H1 (cell line): Measurements from ENCODE around the gene STX12. TPM values are rescaled to one million over a fixed set of nuclear protein-coding genes. Genes with fewer than 3 reads are reported as not detected.
A peak's percentile ranks its signal among the peaks of the same experiment; 100 is the strongest.

ENCODE experiments used
- CTCF ChIA-PET: fragments of 300-600 bp; sonication (Branson Sonifier 250); formaldehyde crosslinking; loops from one replicate; lab custom pipeline; 2021; ENCODE audit not compliant: partially characterized antibody; lab: Charles Lee
- POLR2A ChIA-PET: fragments of 300-600 bp; sonication (Branson Sonifier 250); formaldehyde crosslinking; loops from one replicate; lab custom pipeline; 2021; ENCODE audit warnings: inconsistent platforms; ENCODE audit not compliant: partially characterized antibody; lab: Charles Lee
- DNase-seq, 2 experiments: peaks; one replicate each; pipeline versions ENCODE4 v3.0.0 to v3.0.0-alpha.2; 2010 to 2022; ENCODE audit warnings: low spot score in 2 of 2, low read depth in 1 of 2, mixed read lengths in 1 of 2
- FAIRE-seq: peaks from 2 replicates; lab custom pipeline; 2011; peaks lifted over from hg19 to GRCh38; lab: Jason Lieb, UNC
- H2AFZ ChIP-seq: 2 replicates; pipeline ENCODE4 v1.8.1; 2012; ENCODE audit warnings: low read length, inconsistent platforms
- H2AK5ac ChIP-seq: 2 replicates; pipeline ENCODE4 v1.6.1; 2013; ENCODE audit warnings: low read depth, low read length
- H2BK120ac ChIP-seq: replicated peaks from 2 replicates; pipeline ENCODE3; 2013; ENCODE audit warnings: low read depth, low read length, inconsistent platforms
- H2BK12ac ChIP-seq: 2 replicates; pipeline ENCODE4 v1.6.1; 2013; ENCODE audit warnings: low read depth, low read length
- H2BK15ac ChIP-seq: 2 replicates; pipeline ENCODE4 v1.6.1; 2013; ENCODE audit warnings: low read length
- H2BK20ac ChIP-seq: 2 replicates; pipeline ENCODE4 v1.6.1; 2013; ENCODE audit warnings: low read length
- H2BK5ac ChIP-seq: 2 replicates; pipeline ENCODE4 v1.6.1; 2013; ENCODE audit warnings: low read depth, low read length
- H3K14ac ChIP-seq: 2 replicates; pipeline ENCODE4 v1.6.1; 2013; ENCODE audit warnings: inconsistent platforms; ENCODE audit not compliant: insufficient read length
- H3K18ac ChIP-seq: 2 replicates; pipeline ENCODE4 v1.6.1; 2013; ENCODE audit warnings: low read length; ENCODE audit errors: extremely low read depth
- H3K23ac ChIP-seq: 2 replicates; pipeline ENCODE4 v1.6.1; 2013; ENCODE audit warnings: inconsistent platforms; ENCODE audit not compliant: insufficient read length
- H3K23me2 ChIP-seq: 2 replicates; pipeline ENCODE4 v1.6.1; 2013; ENCODE audit warnings: low read depth, low read length
- H3K27ac ChIP-seq: 2 replicates; pipeline ENCODE4 v1.6.1; 2011; ENCODE audit warnings: low read depth, low read length, inconsistent platforms
- H3K27me3 ChIP-seq, 4 experiments: replicated peaks in 1 of 4; 1 replicate in 1 of 4; 2 replicates in 3 of 4; pipeline versions ENCODE4 v1.6.1 to v1.8.1; 2011 to 2013; ENCODE audit warnings: low read length in 3 of 4, mild to moderate bottlenecking in 3 of 4, inconsistent platforms in 2 of 4, mixed read lengths in 2 of 4, moderate library complexity in 1 of 4; ENCODE audit not compliant: control insufficient read depth in 3 of 4, insufficient read depth in 3 of 4; ENCODE audit errors: extremely low read depth in 1 of 4
- H3K36me3 ChIP-seq, 4 experiments: 2 replicates each; pipeline versions ENCODE4 v1.6.1 to v1.8.1; 2011 to 2013; ENCODE audit warnings: mild to moderate bottlenecking in 4 of 4, low read length in 3 of 4, moderate library complexity in 2 of 4, control low read depth in 1 of 4, inconsistent platforms in 1 of 4; ENCODE audit not compliant: insufficient read depth in 4 of 4, control insufficient read depth in 2 of 4
- H3K4ac ChIP-seq: replicated peaks from 2 replicates; pipeline ENCODE3; 2013; ENCODE audit warnings: low read length, low read depth, mixed read lengths, inconsistent platforms; ENCODE audit not compliant: insufficient read length
- H3K4me1 ChIP-seq, 4 experiments: replicated peaks in 1 of 4; 1 replicate in 1 of 4; 2 replicates in 3 of 4; pipeline versions ENCODE4 v1.6.1 to v1.8.1; 2011 to 2013; ENCODE audit warnings: low read length in 3 of 4, inconsistent platforms in 2 of 4, mixed read lengths in 1 of 4; ENCODE audit not compliant: insufficient read depth in 4 of 4, control insufficient read depth in 3 of 4
- H3K4me2 ChIP-seq, 2 experiments: 2 replicates each; pipeline versions ENCODE4 v1.6.1 to v1.8.1; 2011 to 2013; ENCODE audit warnings: low read depth in 2 of 2, low read length in 2 of 2, control low read depth in 1 of 2, inconsistent platforms in 1 of 2, mild to moderate bottlenecking in 1 of 2; ENCODE audit not compliant: insufficient read depth in 1 of 2
- H3K4me3 ChIP-seq, 4 experiments: fragments of 200-600, 300-600 bp in 1 of 4; sonication (generic), shearing (Covaris generic), sonication (Bioruptor Twin) in 1 of 4; 2 replicates each; pipeline versions ENCODE4 v1.5.1 to v1.8.1; 2011 to 2016; ENCODE audit warnings: low read length in 4 of 4, low read depth in 3 of 4, control low read depth in 2 of 4, inconsistent platforms in 2 of 4, mild to moderate bottlenecking in 2 of 4, mixed read lengths in 1 of 4, moderate library complexity in 1 of 4; ENCODE audit not compliant: insufficient read depth in 2 of 4; ENCODE audit errors: extremely low read depth in 1 of 4
- H3K56ac ChIP-seq: replicated peaks from 2 replicates; pipeline ENCODE3; 2013; ENCODE audit warnings: low read depth, mild to moderate bottlenecking, mixed read lengths, low read length, inconsistent platforms; ENCODE audit not compliant: insufficient read length
- H3K79me1 ChIP-seq: 2 replicates; pipeline ENCODE4 v1.6.1; 2013; ENCODE audit warnings: low read depth, low read length, control low read depth
- H3K79me2 ChIP-seq, 2 experiments: 2 replicates each; pipeline versions ENCODE4 v1.6.1 to v1.8.1; 2012 to 2013; ENCODE audit warnings: low read length in 2 of 2, mild to moderate bottlenecking in 2 of 2, inconsistent platforms in 1 of 2; ENCODE audit not compliant: insufficient read depth in 2 of 2, control insufficient read depth in 1 of 2
- H3K9ac ChIP-seq, 4 experiments: replicated peaks in 1 of 4; 1 replicate in 1 of 4; 2 replicates in 3 of 4; pipeline versions ENCODE4 v1.6.1 to v1.8.1; 2011 to 2013; ENCODE audit warnings: low read depth in 3 of 4, low read length in 3 of 4, control low read depth in 2 of 4, mild to moderate bottlenecking in 2 of 4, moderate library complexity in 2 of 4, inconsistent platforms in 1 of 4; ENCODE audit errors: extremely low read depth in 1 of 4
- H3K9me3 ChIP-seq, 2 experiments: 2 replicates each; pipeline versions ENCODE4 v1.6.1 to v1.8.1; 2012 to 2013; ENCODE audit warnings: mild to moderate bottlenecking in 2 of 2, moderate library complexity in 2 of 2, control low read depth in 1 of 2, inconsistent platforms in 1 of 2, low read depth in 1 of 2, low read length in 1 of 2, mixed read lengths in 1 of 2; ENCODE audit not compliant: insufficient read depth in 2 of 2
- H4K20me1 ChIP-seq, 2 experiments: replicated peaks in 1 of 2; 2 replicates each; pipeline versions ENCODE3 to v1.8.1; 2011 to 2013; ENCODE audit warnings: inconsistent platforms in 2 of 2, low read length in 2 of 2, mild to moderate bottlenecking in 1 of 2; ENCODE audit not compliant: insufficient read depth in 2 of 2, control insufficient read depth in 1 of 2
- H4K5ac ChIP-seq: 2 replicates; pipeline ENCODE4 v1.6.1; 2013; ENCODE audit warnings: low read length, low read depth, mixed read lengths, inconsistent platforms; ENCODE audit not compliant: insufficient read length
- H4K8ac ChIP-seq: 2 replicates; pipeline ENCODE4 v1.8.0; 2013; ENCODE audit warnings: mild to moderate bottlenecking, moderate library complexity, low read length, inconsistent platforms; ENCODE audit not compliant: insufficient read depth; ENCODE audit errors: extremely low read depth
- H4K91ac ChIP-seq: replicated peaks from 2 replicates; pipeline ENCODE3; 2013; ENCODE audit warnings: low read length, mixed read lengths, inconsistent platforms; ENCODE audit not compliant: insufficient read length
- ASH2L ChIP-seq: fragments of 200-600, 300-600 bp; sonication (generic); IDR thresholded peaks from one replicate; pipeline ENCODE4 v1.7.1; 2017; ENCODE audit warnings: low read length
- CBX8 ChIP-seq: fragments of 300-800, 300-1000 bp; sonication (generic); IDR thresholded peaks from 2 replicates; pipeline ENCODE4 v1.7.1; 2016; ENCODE audit warnings: low read depth, low read length, borderline replicate concordance
- EP300 ChIP-seq, 2 experiments: IDR thresholded peaks; 1 replicate in 1 of 2; 2 replicates in 1 of 2; pipeline ENCODE4 v1.6.1; 2011 to 2012; ENCODE audit warnings: low read depth in 2 of 2, low read length in 2 of 2, mild to moderate bottlenecking in 2 of 2, borderline replicate concordance in 1 of 2, inconsistent platforms in 1 of 2, moderate library complexity in 1 of 2
- KDM4A ChIP-seq: IDR thresholded peaks from one replicate; pipeline ENCODE4 v1.7.1; 2012; ENCODE audit warnings: low read depth, mild to moderate bottlenecking, moderate library complexity, low read length, inconsistent platforms; ENCODE audit not compliant: severe bottlenecking
- TAF1 ChIP-seq: IDR thresholded peaks from 2 replicates; pipeline ENCODE4 v1.6.1; 2011; ENCODE audit warnings: mild to moderate bottlenecking, low read depth, low read length
- WGBS, 2 experiments: shearing (Covaris generic) in 1 of 2; methylation state at CpG; one replicate each; pipeline versions ENCODE4 v1.1.6 to v1.1.7; 2013 to 2015; ENCODE audit warnings: low lambda C conversion rate in 2 of 2, mixed read lengths in 2 of 2, inconsistent platforms in 1 of 2, low coverage in 1 of 2, missing lambda C conversion rate in 1 of 2; ENCODE audit not compliant: insufficient replicate concordance in 2 of 2, insufficient coverage in 1 of 2, insufficient read length in 1 of 2; ENCODE audit errors: extremely low coverage in 1 of 2, missing lambda C conversion rate in 1 of 2; 5-methylcytosine and 5-hydroxymethylcytosine counted together
- polyA plus RNA-seq, 7 experiments: library from polyadenylated mRNA; depleted of rRNA in 3 of 7; stranded (reverse) in 5 of 7; unstranded in 2 of 7; fragments of >200 nt in 5 of 7; fragments of 200-250 nt in 2 of 7; gene quantifications; 1 replicate in 5 of 7; 2 replicates in 1 of 7; 4 replicates in 1 of 7; pipeline versions ENCODE4 v1.2.1 to v1.2.3, GENCODE V29; 2011 to 2013; ENCODE audit warnings: missing spikeins in 2 of 7, mixed read lengths in 2 of 7
- total RNA-seq: library from RNA; stranded (reverse); fragmentation: NEBNext Ultra II Directional; extraction: Animal tissue kit (Norgen Biotek cat#: 25700); gene quantifications from 2 replicates; pipeline ENCODE4 v1.2.1, GENCODE V29; 2021

Gene STX12
- total and polyA plus RNA-seq, 2 of the 8 experiments (the other 6 are each of a cell fraction or from before 2014, with no cell fraction given) = 3.7 to 11.0 TPM

DNA sequence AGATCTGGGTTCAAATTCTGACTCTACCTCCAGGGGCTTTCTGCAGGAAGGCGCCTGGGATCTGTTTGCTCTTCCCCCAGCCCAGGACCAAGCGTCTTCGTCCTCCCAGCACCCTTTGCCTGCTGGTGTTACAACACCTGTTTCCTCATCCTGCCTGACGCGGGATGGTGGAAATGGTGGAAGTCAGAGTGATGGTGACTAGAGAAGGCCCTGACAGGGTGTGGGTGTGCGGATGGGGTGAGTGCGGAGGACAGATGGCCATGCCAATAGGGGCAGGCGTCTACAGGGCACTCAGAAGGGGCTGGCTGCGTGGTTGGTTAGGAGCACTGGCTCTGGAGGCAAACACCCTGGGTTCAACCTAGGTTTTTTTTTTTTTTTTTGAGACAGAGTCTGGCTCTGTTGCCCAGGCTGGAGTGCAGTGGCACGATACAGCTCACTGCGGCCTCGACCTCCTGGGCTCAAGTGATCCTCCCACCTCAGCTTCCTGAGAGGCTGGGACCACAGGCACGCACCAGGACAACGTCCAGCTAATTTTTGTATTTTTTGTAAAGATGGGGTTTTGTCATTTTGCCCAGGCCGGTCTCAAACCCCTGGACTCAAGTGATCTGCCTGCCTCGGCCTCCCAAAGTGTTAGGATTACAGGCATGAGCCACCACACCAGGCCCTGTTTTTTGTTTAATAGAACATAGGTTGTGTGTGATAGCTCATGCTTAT lies 100.8 kb downstream of the STX12 start:
- H4K8ac ChIP-seq = no peak overlapping the region; the same call in 1 of the 2 replicates
- no peak overlapping the region for H2AFZ ChIP-seq
- no peak overlapping the region for H3K23ac ChIP-seq
- H3K56ac ChIP-seq = no peak overlapping the region
- no peaks in the 10 kb centered on the region for H3K79me2 ChIP-seq
- no peak overlapping the region; the same call in 1 of the 2 replicates for H2BK12ac ChIP-seq
- H2BK15ac ChIP-seq = no peak overlapping the region
- no peak for FAIRE-seq
- peaks cover 9% of the 10 kb centered on the region; the same call in 1 of the 2 replicates for H3K23me2 ChIP-seq
- no peak overlapping the region for H4K5ac ChIP-seq
- no peak overlapping the region for H2BK120ac ChIP-seq
- no peaks in the 10 kb centered on the region for H3K79me1 ChIP-seq
- H2AK5ac ChIP-seq = 0 out of 2 replicates have a peak overlapping the region, but pooled peaks have one; percentile 82
- H3K27me3 ChIP-seq = peaks cover 0 to 6% (median 2%) of the 10 kb centered on the region in 4 experiments; a peak in 4 of 7 replicates
- 83% methylated on average over 16 of the region's 16 CpGs; no CpG with 5 or more reads in 1 of the 2 experiments for WGBS, 2 experiments
- no peak overlapping the region for H4K91ac ChIP-seq
- no peak overlapping the region for H2BK5ac ChIP-seq
- CTCF ChIA-PET = interaction anchor here (0.7 kb wide), 1 partner anchor 17 kb away, joined by 3 read pairs; no protein-coding TSS in a partner anchor
- no peak overlapping the region for H3K18ac ChIP-seq
- H3K27ac ChIP-seq = no peak overlapping the region
- no peak overlapping the region for H3K14ac ChIP-seq
- peak overlapping the region in 2 of 4 experiments; percentile 90 to 91; a peak in 1 of 8 replicates for H3K4me3 ChIP-seq
- no peaks in the 10 kb centered on the region for H4K20me1 ChIP-seq
- H3K36me3 ChIP-seq = no peaks in the 10 kb centered on the region; a peak in 1 of 8 replicates
- no peak overlapping the region for H3K9ac ChIP-seq
- no peak for DNase-seq
- H3K9me3 ChIP-seq = no peaks in the 10 kb centered on the region
- POLR2A ChIA-PET = interaction anchor here (2.0 kb wide), 1 partner anchor 10 kb away, joined by 10 read pairs; no protein-coding TSS in a partner anchor
- peak overlapping the region; percentile 90 to 94; a peak in 3 of 4 replicates for H3K4me2 ChIP-seq
- TF ChIP-seq KDM4A (no peak), EP300 (IDR thresholded peaks at IDR 0.05; ENCODE audit: borderline replicate concordance in 1 of 2, low read depth in 2 of 2, low read length in 2 of 2) (no peak), ASH2L (no peak), TAF1 (no peak), CBX8 (no peak)
- peaks cover 0 to 11% (median 8%) of the 10 kb centered on the region in 4 experiments; a peak in 6 of 7 replicates for H3K4me1 ChIP-seq
- no peak overlapping the region for H3K4ac ChIP-seq
- no peak overlapping the region for H2BK20ac ChIP-seq
